NB4 (cell line): Measurements from ENCODE around the gene ATP6V0E1.

Source experiments
- DNase-seq: peaks from one replicate; pipeline ENCODE4 v3.0.0; 2010; ENCODE audit warnings: low read depth
- H3K4me3 ChIP-seq: one replicate; pipeline ENCODE4 v1.5.1; 2011; ENCODE audit warnings: mild to moderate bottlenecking, low read depth, low read length, moderate library complexity
- CTCF ChIP-seq: IDR thresholded peaks from one replicate; pipeline ENCODE4 v1.5.1; 2012; ENCODE audit warnings: low read depth, low read length
- MAX ChIP-seq: IDR thresholded peaks from 2 replicates; pipeline ENCODE4 v1.6.1; 2011; ENCODE audit warnings: low read depth, low read length
- MYC ChIP-seq: IDR thresholded peaks from 2 replicates; pipeline ENCODE4 v1.6.1; 2011; ENCODE audit warnings: low read depth, low read length
- POLR2A ChIP-seq: IDR thresholded peaks from 2 replicates; pipeline ENCODE4 v1.6.1; 2011; ENCODE audit warnings: mild to moderate bottlenecking; ENCODE audit not compliant: insufficient read length; ENCODE audit errors: extremely low read depth

The ATP6V0E1 gene

GRCh38 chr5:173055042-173055721, 71.6 kb downstream of the ATP6V0E1 start:
- TF ChIP-seq MAX (no peak), CTCF (no peak), MYC (no peak), POLR2A (no peak)
- DNase-seq: no peak
- H3K4me3 ChIP-seq: peak overlapping the region; percentile 58

DNA sequence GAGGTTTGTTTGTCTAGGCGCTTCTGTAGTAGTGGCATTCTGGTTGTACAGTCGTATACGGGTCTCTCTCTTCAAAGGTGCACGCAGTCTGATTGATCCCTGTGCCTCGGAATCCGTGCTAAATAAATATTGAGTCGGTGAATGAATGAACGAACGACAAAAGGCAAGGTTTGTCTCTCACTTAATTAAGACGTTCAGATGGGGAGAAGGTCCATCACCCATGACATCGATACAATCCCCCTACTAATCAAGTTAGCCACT, 72.1 kb downstream of the ATP6V0E1 start:
- TF ChIP-seq CTCF: no peak
- no peak for TF ChIP-seq MYC
- no peak for TF ChIP-seq POLR2A
- no peak for TF ChIP-seq MAX
- DNase-seq: no peak
- peak overlapping the region; percentile 58 for H3K4me3 ChIP-seq

DNA sequence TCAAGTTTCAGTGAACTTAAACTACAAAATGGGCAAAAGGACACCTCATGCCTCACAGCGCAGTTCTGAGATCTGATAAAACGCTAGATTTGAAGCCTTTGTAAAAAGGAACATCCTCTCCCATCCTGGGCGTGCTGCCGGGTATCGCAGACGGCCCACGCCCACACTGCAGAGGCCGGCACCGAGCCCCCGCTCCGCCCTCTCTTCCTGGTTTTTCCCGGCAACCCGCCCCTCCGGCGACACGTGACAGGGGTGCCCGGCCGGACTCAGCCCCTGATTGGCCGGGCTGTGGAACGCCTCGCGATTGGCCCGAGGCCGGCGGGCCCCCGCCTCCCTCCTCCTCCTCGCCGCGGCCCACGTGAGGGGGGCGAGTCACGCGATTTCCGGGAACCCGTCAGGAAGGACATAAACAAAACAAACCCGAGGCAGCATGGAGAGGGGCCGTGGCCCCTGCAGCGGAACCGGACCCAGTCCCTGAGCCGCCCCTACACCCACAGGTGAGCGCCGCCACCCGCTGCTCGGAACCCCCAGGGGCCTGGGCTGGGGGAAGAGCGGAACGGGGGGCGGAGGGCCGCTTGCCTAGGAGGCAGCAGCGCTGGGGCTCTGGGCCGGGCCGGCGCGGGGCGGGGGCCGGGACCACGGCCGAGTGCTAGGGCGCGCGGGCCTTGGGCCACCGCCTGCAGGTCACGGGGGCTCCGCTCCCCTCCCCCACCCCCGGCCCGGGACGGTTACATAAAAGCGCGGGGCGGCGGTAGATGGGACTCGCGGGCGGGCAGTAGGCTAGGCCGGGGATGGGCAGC, 72.6 kb downstream of the ATP6V0E1 start, which contains the start of gene CREBRF:
Gene CREBRF (plus strand): TSS at position 370 of the 800 bp plus-strand sequence. CDS start 24,424 bp downstream, outside the sequence.
- H3K4me3 ChIP-seq: peak within 1 kb of the TSS; percentile 90
- TF ChIP-seq MYC (no peak), CTCF (no peak), MAX (peak; percentile 98), POLR2A (peak; percentile 30)
- peak; percentile 97 for DNase-seq

DNA sequence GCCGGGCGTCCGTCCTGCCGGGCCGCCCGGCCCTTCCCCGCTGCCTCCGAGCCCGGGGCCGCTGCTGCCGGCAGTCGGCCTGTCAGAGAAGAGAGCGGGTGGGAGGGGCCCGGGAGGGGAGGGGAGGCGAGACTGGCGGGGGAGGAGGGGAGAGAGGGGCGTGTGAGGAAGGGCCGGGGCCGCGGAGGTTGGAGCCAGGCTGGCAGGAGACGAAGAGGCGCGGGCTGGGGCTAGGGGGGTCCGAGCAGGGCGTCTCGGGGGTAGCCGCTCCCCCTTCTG, 73.2 kb downstream of the ATP6V0E1 start:
- TF ChIP-seq POLR2A (no peak), MAX (no peak), CTCF (no peak), MYC (no peak)
- no peak for DNase-seq
- peak overlapping the region; percentile 63 for H3K4me3 ChIP-seq

DNA sequence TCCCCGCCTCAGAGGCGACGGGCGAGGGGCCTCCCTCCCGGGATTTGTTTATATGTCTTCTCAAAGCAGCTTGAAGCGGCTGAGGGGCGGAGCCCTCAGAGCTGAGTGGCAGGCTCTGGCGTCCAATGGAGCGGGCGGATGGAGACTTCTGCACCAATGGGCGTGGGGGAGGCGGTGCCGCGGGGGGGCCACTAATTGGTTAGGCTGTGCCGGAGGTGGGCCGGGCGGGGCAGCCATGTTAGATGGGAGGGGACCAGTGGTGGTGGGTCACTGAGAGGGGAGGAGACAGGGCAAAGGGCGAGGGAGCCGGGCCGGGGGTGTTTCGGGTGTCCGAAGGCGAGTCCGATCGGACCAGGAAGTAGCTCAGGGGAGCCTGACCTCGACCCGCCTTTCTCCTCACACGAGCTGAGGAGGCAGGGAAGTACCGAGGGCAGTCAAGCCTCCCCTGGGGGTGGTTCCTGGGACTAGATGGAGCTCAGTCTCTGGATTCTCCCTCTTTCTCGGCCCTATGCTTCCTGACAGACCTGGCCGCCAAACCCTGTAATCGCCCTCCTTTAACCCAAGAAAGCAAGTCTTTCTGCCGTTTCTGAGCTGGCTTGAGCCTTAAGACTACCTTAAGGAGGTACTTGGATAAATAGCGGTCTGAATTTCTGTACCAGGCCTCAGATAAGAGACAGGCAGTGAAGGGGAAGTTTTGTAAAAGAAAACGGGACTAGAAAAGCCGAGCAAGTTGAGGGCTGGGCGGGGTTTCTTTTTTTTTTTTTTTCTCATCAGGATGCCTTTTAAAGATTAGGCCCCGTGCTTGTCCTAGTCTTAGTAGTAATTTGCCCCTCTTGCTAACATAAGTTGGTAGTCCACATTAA, 73.7 kb downstream of the ATP6V0E1 start:
- TF ChIP-seq POLR2A (peak; percentile 33), MYC (0 out of 2 replicates have a peak, but pooled peaks have one; percentile 13), CTCF (no peak), MAX (peak; percentile 21; the same call in 1 of the 2 replicates)
- H3K4me3 ChIP-seq: peak overlapping the region; percentile 90
- DNase-seq: peak; percentile 98
